ENCODE data around the gene SUPV3L1. TPM values are rescaled to one million over a fixed set of nuclear protein-coding genes. Genes with fewer than 3 reads are reported as not detected.

The SUPV3L1 gene
- total RNA-seq, 2 experiments from 2014 or later = 27.0 to 40.9 TPM

DNA sequence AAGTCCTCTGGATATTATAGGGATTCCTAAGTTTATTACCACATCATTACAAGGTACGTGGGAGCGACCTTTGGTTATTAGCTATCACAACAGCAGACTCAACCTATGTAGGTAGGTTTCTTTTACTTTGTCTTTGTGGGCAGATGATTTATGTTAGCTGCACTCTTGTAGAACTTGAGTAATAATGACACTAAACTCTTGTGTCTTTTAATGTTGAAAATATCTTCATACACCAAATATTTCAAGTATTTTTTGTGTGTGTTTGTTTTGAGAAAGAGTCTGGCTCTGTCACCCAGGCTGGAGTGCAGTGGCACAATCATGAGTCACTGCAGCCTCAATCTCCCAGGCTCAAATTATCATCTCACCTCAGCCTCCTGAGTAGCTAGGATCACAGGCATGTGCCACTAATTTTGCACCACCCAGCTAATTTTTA lies 19.2 kb upstream of the SUPV3L1 start:
- ChIA-PET POLR2A (no interaction called here), CTCF (ENCODE audit: unreplicated experiment) (no interaction called here)
- Histone ChIP-seq H4K20me1 (ENCODE audit: insufficient read depth, low read length) (no peaks in the 10 kb centered on the region), H2AFZ (ENCODE audit: low read length) (no peak overlapping the region), H3K9me3 (ENCODE audit: low read length) (no peaks in the 10 kb centered on the region), H3K4me3 (ENCODE audit: low read depth, low read length, poor library complexity, severe bottlenecking) (no peak overlapping the region), H3K36me3 (ENCODE audit: insufficient read depth, low read length) (peaks cover 39% of the 10 kb centered on the region), H3K4me1 (ENCODE audit: insufficient read depth, low read length, poor library complexity, severe bottlenecking) (no peaks in the 10 kb centered on the region), H3K4me2 (ENCODE audit: low read length) (no peak overlapping the region), H3K27ac (ENCODE audit: low read depth, low read length, poor library complexity, severe bottlenecking) (no peak overlapping the region), H3K79me2 (ENCODE audit: insufficient read depth, low read depth, low read length) (no peaks in the 10 kb centered on the region), H3K9me2 (ENCODE audit: insufficient read depth, low read length) (no peaks in the 10 kb centered on the region)
- no peak for TF ChIP-seq EZH2phosphoT487 (IDR thresholded peaks at IDR 0.05; ENCODE audit: borderline replicate concordance, low read depth, low read length)
- TF ChIP-seq, protein P1, sequence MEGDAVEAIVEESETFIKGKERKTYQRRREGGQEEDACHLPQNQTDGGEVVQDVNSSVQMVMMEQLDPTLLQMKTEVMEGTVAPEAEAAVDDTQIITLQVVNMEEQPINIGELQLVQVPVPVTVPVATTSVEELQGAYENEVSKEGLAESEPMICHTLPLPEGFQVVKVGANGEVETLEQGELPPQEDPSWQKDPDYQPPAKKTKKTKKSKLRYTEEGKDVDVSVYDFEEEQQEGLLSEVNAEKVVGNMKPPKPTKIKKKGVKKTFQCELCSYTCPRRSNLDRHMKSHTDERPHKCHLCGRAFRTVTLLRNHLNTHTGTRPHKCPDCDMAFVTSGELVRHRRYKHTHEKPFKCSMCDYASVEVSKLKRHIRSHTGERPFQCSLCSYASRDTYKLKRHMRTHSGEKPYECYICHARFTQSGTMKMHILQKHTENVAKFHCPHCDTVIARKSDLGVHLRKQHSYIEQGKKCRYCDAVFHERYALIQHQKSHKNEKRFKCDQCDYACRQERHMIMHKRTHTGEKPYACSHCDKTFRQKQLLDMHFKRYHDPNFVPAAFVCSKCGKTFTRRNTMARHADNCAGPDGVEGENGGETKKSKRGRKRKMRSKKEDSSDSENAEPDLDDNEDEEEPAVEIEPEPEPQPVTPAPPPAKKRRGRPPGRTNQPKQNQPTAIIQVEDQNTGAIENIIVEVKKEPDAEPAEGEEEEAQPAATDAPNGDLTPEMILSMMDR (conservative IDR thresholded peaks at IDR 0.05; ENCODE audit: low read length) = no peak
- intact Hi-C loops (cut with micrococcal nuclease; ENCODE audit: unreplicated experiment) = no loop called here
- no peak for DNase-seq (ENCODE audit: low spot score)
- BruUV-seq (replicated peaks) = no TSS peak

DNA sequence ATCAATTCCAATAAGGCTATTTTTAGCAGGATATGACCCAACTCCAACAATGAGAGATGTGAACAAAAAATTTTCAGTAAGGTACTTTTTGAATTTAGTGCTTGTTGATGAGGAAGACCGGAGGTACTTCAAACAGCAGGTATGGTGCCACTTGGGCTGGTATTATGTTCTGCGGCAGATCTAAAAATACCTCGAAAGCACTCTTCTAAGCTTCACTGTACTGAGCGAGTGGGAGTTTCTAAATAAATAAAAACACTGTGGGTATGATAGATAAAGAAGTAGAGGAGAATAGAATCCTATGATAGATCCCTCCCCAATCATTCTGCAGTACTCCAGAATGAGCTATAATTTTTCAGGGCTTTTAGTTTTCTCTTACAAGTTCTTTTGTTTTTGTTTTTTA lies 11.5 kb upstream of the SUPV3L1 start:
- H3K36me3 ChIP-seq (ENCODE audit: insufficient read depth, low read length) = peaks cover 43% of the 10 kb centered on the region
- CTCF ChIA-PET (ENCODE audit: unreplicated experiment) = no interaction called here
- no peaks in the 10 kb centered on the region for H3K79me2 ChIP-seq (ENCODE audit: insufficient read depth, low read depth, low read length)

More for the DNA sequence above, 11.5 kb upstream of the SUPV3L1 start:
- Histone ChIP-seq H3K4me3 (ENCODE audit: low read depth, low read length, poor library complexity, severe bottlenecking) (no peak overlapping the region), H2AFZ (ENCODE audit: low read length) (no peak overlapping the region), H3K4me1 (ENCODE audit: insufficient read depth, low read length, poor library complexity, severe bottlenecking) (no peaks in the 10 kb centered on the region), H3K9me2 (ENCODE audit: insufficient read depth, low read length) (no peaks in the 10 kb centered on the region), H3K27ac (ENCODE audit: low read depth, low read length, poor library complexity, severe bottlenecking) (no peak overlapping the region), H3K4me2 (ENCODE audit: low read length) (no peak overlapping the region), H3K9me3 (ENCODE audit: low read length) (no peaks in the 10 kb centered on the region), H4K20me1 (ENCODE audit: insufficient read depth, low read length) (no peaks in the 10 kb centered on the region)
- POLR2A ChIA-PET = no interaction called here
- TF ChIP-seq EZH2phosphoT487 (IDR thresholded peaks at IDR 0.05; ENCODE audit: borderline replicate concordance, low read depth, low read length) = no peak
- TF ChIP-seq, protein P1 (conservative IDR thresholded peaks at IDR 0.05; ENCODE audit: low read length) = no peak
- intact Hi-C loops (cut with micrococcal nuclease; ENCODE audit: unreplicated experiment) = no loop called here
- no peak for DNase-seq (ENCODE audit: low spot score)
- no TSS peak for BruUV-seq (replicated peaks)

All from OCI-LY7 (cell line).